Body of pancreas (tissue), 4 donors: ENCODE data around the gene ZNF175. TPM values are rescaled to one million over a fixed set of nuclear protein-coding genes. Genes with fewer than 3 reads are reported as not detected.
A peak's percentile ranks its signal among the peaks of the same experiment; 100 is the strongest.

Source experiments
- ATAC-seq: fragments of 150-250 bp; one replicate; pipeline ENCODE4 v1.9.1; 2016
- DNase-seq, 4 donors: peaks; one replicate each; pipeline ENCODE4 v3.0.0-alpha.2; 2019
- H3K27ac ChIP-seq, 4 donors: fragments of 200-600 bp; sonication (generic); 1 replicate in 3 of 4; 2 replicates in 1 of 4; pipeline versions ENCODE4 v1.5.1 to v1.6.1; 2016 to 2019; ENCODE audit warnings: mild to moderate bottlenecking in 1 of 4, mixed read lengths in 1 of 4, moderate library complexity in 1 of 4
- H3K27me3 ChIP-seq, 2 donors: fragments of 200-600 bp; sonication (generic); one replicate each; pipeline ENCODE4 v1.6.0; 2016; ENCODE audit warnings: mild to moderate bottlenecking in 1 of 2
- H3K36me3 ChIP-seq, 2 donors: fragments of 200-600 bp; sonication (generic); replicated peaks in 1 of 2; 2 replicates each; pipeline ENCODE4 v1.5.1; 2016; ENCODE audit warnings: low read depth in 2 of 2; ENCODE audit not compliant: insufficient read depth in 1 of 2
- H3K4me1 ChIP-seq: fragments of 200-600 bp; sonication (generic); one replicate; pipeline ENCODE4 v1.6.0; 2016
- H3K4me3 ChIP-seq, 2 donors: fragments of 200-600 bp; sonication (generic); 1 replicate in 1 of 2; 2 replicates in 1 of 2; pipeline ENCODE4 v1.5.1; 2016 to 2019
- H3K9me3 ChIP-seq, 3 donors: fragments of 200-600 bp; sonication (generic); 1 replicate in 2 of 3; 2 replicates in 1 of 3; pipeline ENCODE4 v1.5.1; 2016
- CTCF ChIP-seq, 7 experiments: fragments of 450-650 bp in 4 of 7; fragments of 200-600 bp in 3 of 7; sonication (generic) in 3 of 7; IDR thresholded peaks; one replicate each; pipeline ENCODE4 v1.5.1; 2016 to 2019; ENCODE audit warnings: antibody characterized with exemption in 7 of 7
- POLR2A ChIP-seq, 3 donors: fragments of 450-650 bp; IDR thresholded peaks; one replicate each; pipeline ENCODE4 v1.6.1; 2016; ENCODE audit warnings: antibody characterized with exemption in 3 of 3, mild to moderate bottlenecking in 2 of 3
- WGBS, 2 donors: methylation state at CpG; one replicate each; pipeline ENCODE4 v1.1.5; 2017; 5-methylcytosine and 5-hydroxymethylcytosine counted together
- intact Hi-C: fragments of 100-400 bp; cut with DNase I; formaldehyde crosslinking; loops from one replicate; pipeline ENCODE4 v1.15.1; 2023
- total RNA-seq, 2 donors: library from RNA; depleted of rRNA; stranded (reverse); fragments of >200 nt; gene quantifications; one replicate each; pipeline ENCODE4 v1.1.0, GENCODE V29; 2016

Gene ZNF175
- total RNA-seq, 2 donors from 2014 or later = 4.3 to 5.2 TPM

GRCh38 chr19:51566489-51567100 is 4.5 kb upstream of the ZNF175 start:
- no peak overlapping the region for H3K4me3 ChIP-seq
- no peaks in the 10 kb centered on the region for H3K27me3 ChIP-seq
- no peak for DNase-seq
- no peaks in the 10 kb centered on the region for H3K36me3 ChIP-seq
- intact Hi-C loops = no loop called here
- peaks cover under 1% of the 10 kb centered on the region for H3K4me1 ChIP-seq
- WGBS, 2 donors = 38 to 45% methylated on average over 8 of the region's 8 CpGs
- TF ChIP-seq POLR2A (IDR thresholded peaks at IDR 0.05) = no peak
- no peaks in the 10 kb centered on the region for H3K9me3 ChIP-seq
- no peak overlapping the region for H3K27ac ChIP-seq
- ATAC-seq = no peak

- Histone ChIP-seq H3K36me3 (no peaks in the 10 kb centered on the region), H3K27ac (no peak overlapping the region), H3K9me3 (no peaks in the 10 kb centered on the region), H3K4me3 (no peak overlapping the region), H3K27me3 (no peaks in the 10 kb centered on the region), H3K4me1 (peaks cover 10% of the 10 kb centered on the region)
- TF ChIP-seq POLR2A (IDR thresholded peaks at IDR 0.05) (no peak), CTCF (IDR thresholded peaks at IDR 0.05) (no peak)
- intact Hi-C loops = no loop called here
- ATAC-seq (no peak), DNase-seq (no peak)
- 43 to 44% methylated on average over 4 of the region's 4 CpGs for WGBS, 2 donors
These were observed 3.5 kb upstream of the ZNF175 start for GRCh38 chr19:51567583-51567982.

- no peak overlapping the region for H3K27ac ChIP-seq
- H3K27me3 ChIP-seq = no peaks in the 10 kb centered on the region
- no peak for ATAC-seq
- no peak for TF ChIP-seq POLR2A (IDR thresholded peaks at IDR 0.05)
- no peak for TF ChIP-seq CTCF (IDR thresholded peaks at IDR 0.05)
- H3K4me3 ChIP-seq = no peak overlapping the region
- no peaks in the 10 kb centered on the region for H3K9me3 ChIP-seq
- H3K36me3 ChIP-seq = no peaks in the 10 kb centered on the region
- DNase-seq = no peak
- peaks cover 18% of the 10 kb centered on the region for H3K4me1 ChIP-seq
- 58 to 69% methylated on average over 1 of the region's 1 CpG for WGBS, 2 donors
- intact Hi-C loops = no loop called here
These were observed 2.6 kb upstream of the ZNF175 start for GRCh38 chr19:51568456-51568855.

GRCh38 chr19:51571599-51571998 is 516 bp downstream of the ZNF175 start:
- Histone ChIP-seq H3K27me3 (no peaks in the 10 kb centered on the region), H3K9me3 (no peaks in the 10 kb centered on the region), H3K36me3 (no peaks in the 10 kb centered on the region), H3K27ac (peak overlapping the region in 3 of 4 donors; percentile 28 to 66 (median 41)), H3K4me1 (peaks cover 18% of the 10 kb centered on the region), H3K4me3 (peak overlapping the region; percentile 28 to 88)
- DNase-seq = no peak
- intact Hi-C loops = no loop called here
- WGBS, 2 donors = 3 to 4% methylated on average over 8 of the region's 8 CpGs
- no peak for TF ChIP-seq POLR2A (IDR thresholded peaks at IDR 0.05)
- TF ChIP-seq CTCF (IDR thresholded peaks at IDR 0.05) = no peak
- ATAC-seq = no peak

- ATAC-seq (no peak), DNase-seq (no peak)
- WGBS, 2 donors = 51 to 56% methylated on average over 3 of the region's 3 CpGs
- Histone ChIP-seq H3K4me1 (peaks cover 18% of the 10 kb centered on the region), H3K27ac (no peak overlapping the region), H3K27me3 (no peaks in the 10 kb centered on the region), H3K36me3 (no peaks in the 10 kb centered on the region), H3K4me3 (no peak overlapping the region), H3K9me3 (no peaks in the 10 kb centered on the region)
- intact Hi-C loops = no loop called here
- TF ChIP-seq POLR2A (IDR thresholded peaks at IDR 0.05) = no peak
- TF ChIP-seq CTCF (IDR thresholded peaks at IDR 0.05) = no peak
These were observed 1.3 kb downstream of the ZNF175 start for GRCh38 chr19:51572410-51572809.
